GM12878 (cell line): ENCODE measurements around the gene ZFAND2B. TPM values are rescaled to one million over a fixed set of nuclear protein-coding genes. Genes with fewer than 3 reads are reported as not detected.

Experiments used
- BACH1 ChIP-seq: fragments of 450-650 bp; IDR thresholded peaks from 2 replicates; pipeline ENCODE4 v1.6.1; 2017; ENCODE audit warnings: mild to moderate bottlenecking, borderline replicate concordance
- EGR1 ChIP-seq, 2 experiments: IDR thresholded peaks; 1 replicate in 1 of 2; 2 replicates in 1 of 2; pipeline ENCODE4 v1.6.1; 2011 to 2012; ENCODE audit warnings: low read depth in 2 of 2, low read length in 2 of 2, borderline replicate concordance in 1 of 2, mild to moderate bottlenecking in 1 of 2, moderate library complexity in 1 of 2
- MTA2 ChIP-seq: fragments of 450-650 bp; IDR thresholded peaks from 2 replicates; pipeline ENCODE4 v1.6.1; 2016; ENCODE audit warnings: low read depth, mild to moderate bottlenecking, moderate library complexity
- NKRF ChIP-seq: fragments of 450-650 bp; conservative IDR thresholded peaks from 2 replicates; pipeline ENCODE4 v1.6.1; 2017; ENCODE audit warnings: mild to moderate bottlenecking, moderate library complexity
- POLR2AphosphoS5 ChIP-seq: IDR thresholded peaks from 2 replicates; pipeline ENCODE4 v1.6.1; 2011; ENCODE audit warnings: mild to moderate bottlenecking, low read length, inconsistent platforms
- RUNX3 ChIP-seq: IDR thresholded peaks from 2 replicates; pipeline ENCODE4 v1.6.1; 2012; ENCODE audit warnings: low read length, inconsistent platforms
- SMARCA5 ChIP-seq: fragments of 450-650 bp; IDR thresholded peaks from 2 replicates; pipeline ENCODE4 v1.6.1; 2017; ENCODE audit warnings: mild to moderate bottlenecking
- TBL1XR1 ChIP-seq: IDR thresholded peaks from 2 replicates; pipeline ENCODE4 v1.6.1; 2012; ENCODE audit warnings: low read depth, low read length, improper control_type of control experiment
- USF2 ChIP-seq: IDR thresholded peaks from 2 replicates; pipeline ENCODE4 v1.6.1; 2011; ENCODE audit warnings: low read depth, low read length, improper control_type of control experiment, borderline replicate concordance
- ZBTB11 ChIP-seq: fragments of 450-650 bp; formaldehyde crosslinking; IDR thresholded peaks from 2 replicates; pipeline ENCODE4 v1.5.0; 2022; ENCODE audit warnings: mild to moderate bottlenecking, missing genetic modification characterization
- ZNF217 ChIP-seq: fragments of 450-650 bp; IDR thresholded peaks from 2 replicates; pipeline ENCODE4 v1.6.1; 2017; ENCODE audit warnings: antibody characterized with exemption, mild to moderate bottlenecking
- ZNF687 ChIP-seq: fragments of 450-650 bp; IDR thresholded peaks from 2 replicates; pipeline ENCODE4 v1.6.1; 2017; ENCODE audit warnings: mild to moderate bottlenecking, moderate library complexity
- polyA plus RNA-seq, 11 experiments: library from polyadenylated mRNA; depleted of rRNA in 4 of 11; unstranded in 6 of 11; stranded (reverse) in 5 of 11; fragments of >200 nt; fragmentation: Nextera tagmentation in 4 of 11; fragmentation: Illumina TruSeq in 1 of 11; extraction: Ambion mirVana in 4 of 11; extraction: Trizol in 1 of 11; gene quantifications; 1 replicate in 1 of 11; 2 replicates in 10 of 11; pipeline versions ENCODE4 v1.2.1 to v1.2.3, GENCODE V29; 2011 to 2016; ENCODE audit warnings: inconsistent platforms in 2 of 11, missing spikeins in 2 of 11, low read depth in 1 of 11
- total RNA-seq, 4 experiments: library from RNA; depleted of rRNA in 3 of 4; stranded (reverse); fragments of >200 nt in 3 of 4; fragmentation: Illumina TruSeq in 1 of 4; extraction: Trizol in 1 of 4; gene quantifications; 2 replicates each; pipeline versions ENCODE4 v1.2.1 to v1.2.3, GENCODE V29; 2013 to 2021

ZFAND2B gene
- total and polyA plus RNA-seq, 10 of the 15 experiments (the other 5 are each of a cell fraction or from before 2014, with no cell fraction given), result 5.4 to 28.1 (median 22.4) TPM

GRCh38 chr2:219218732-219219701 lies 12.4 kb downstream of the ZFAND2B start, which contains the start of gene ABCB6 (continued):
- TF ChIP-seq ZBTB11 (no peak), ZNF217 (peak; percentile 32; the same call in 1 of the 2 replicates), ZNF687 (peak; percentile 89), SMARCA5 (peak; percentile 49), POLR2AphosphoS5 (peak; percentile 88), MTA2 (0 out of 2 replicates have a peak, but pooled peaks have one; percentile 9), USF2 (peak; percentile 89), BACH1 (peak; percentile 93), EGR1 (IDR thresholded peaks at IDR 0.05; ENCODE audit: borderline replicate concordance in 1 of 2, low read depth in 2 of 2, low read length in 2 of 2) (peak; percentile 9 to 65; a peak in 1 of 3 replicates), NKRF (peak; percentile 23; the same call in 1 of the 2 replicates), TBL1XR1 (no peak), RUNX3 (no peak)
